Neutrophil (primary cell): ENCODE measurements around the gene PRKN.

Source experiments
- H3K27ac ChIP-seq: fragments of 200-600 bp; sonication (generic); 2 replicates; pipeline ENCODE4 v1.5.1; 2016; ENCODE audit warnings: mild to moderate bottlenecking, moderate library complexity
- H3K27me3 ChIP-seq: fragments of 200-600 bp; sonication (generic); 2 replicates; pipeline ENCODE4 v1.6.0; 2016; ENCODE audit warnings: mild to moderate bottlenecking
- H3K36me3 ChIP-seq: fragments of 200-600 bp; sonication (generic); 2 replicates; pipeline ENCODE4 v1.5.1; 2017
- H3K4me1 ChIP-seq, 2 experiments: fragments of 200-600 bp in 1 of 2; sonication (generic) in 1 of 2; 1 replicate in 1 of 2; 2 replicates in 1 of 2; pipeline versions ENCODE4 v1.5.1 to v1.6.1; 2013 to 2016; ENCODE audit warnings: low read depth in 1 of 2, low read length in 1 of 2, mild to moderate bottlenecking in 1 of 2, moderate library complexity in 1 of 2; ENCODE audit not compliant: control insufficient read depth in 1 of 2, insufficient read depth in 1 of 2
- H3K4me3 ChIP-seq, 2 experiments: fragments of 200-600 bp in 1 of 2; sonication (generic) in 1 of 2; 1 replicate in 1 of 2; 2 replicates in 1 of 2; pipeline ENCODE4 v1.5.1; 2013 to 2016; ENCODE audit warnings: low read depth in 1 of 2, low read length in 1 of 2, mild to moderate bottlenecking in 1 of 2, moderate library complexity in 1 of 2
- H3K9me3 ChIP-seq: fragments of 200-600 bp; sonication (generic); 2 replicates; pipeline ENCODE4 v1.5.1; 2016
- CTCF ChIP-seq: fragments of 200-600 bp; sonication (generic); IDR thresholded peaks from 2 replicates; pipeline ENCODE4 v1.5.1; 2016; ENCODE audit warnings: antibody characterized with exemption

The PRKN gene

GRCh38 chr6:162178666-162179065, 548.9 kb downstream of the PRKN start:
- H3K4me1 ChIP-seq = no peaks in the 10 kb centered on the region

GRCh38 chr6:162178266-162178665, 549.3 kb downstream of the PRKN start:
- no peaks in the 10 kb centered on the region for H3K4me1 ChIP-seq
- no peak overlapping the region for H3K27ac ChIP-seq
- H3K36me3 ChIP-seq = no peaks in the 10 kb centered on the region
- H3K27me3 ChIP-seq = no peaks in the 10 kb centered on the region
- no peak overlapping the region for H3K4me3 ChIP-seq
- no peaks in the 10 kb centered on the region for H3K9me3 ChIP-seq
- TF ChIP-seq CTCF = no peak

More at GRCh38 chr6:162178666-162179065, 548.9 kb downstream of the PRKN start:
- TF ChIP-seq CTCF = no peak
- Histone ChIP-seq H3K36me3 (no peaks in the 10 kb centered on the region), H3K9me3 (no peaks in the 10 kb centered on the region), H3K27me3 (no peaks in the 10 kb centered on the region), H3K27ac (no peak overlapping the region), H3K4me3 (no peak overlapping the region)

GRCh38 chr6:162177746-162178145, 549.8 kb downstream of the PRKN start:
- H3K4me1 ChIP-seq = no peaks in the 10 kb centered on the region
- no peaks in the 10 kb centered on the region for H3K27me3 ChIP-seq
- H3K27ac ChIP-seq = no peak overlapping the region
- no peak overlapping the region for H3K4me3 ChIP-seq
- H3K9me3 ChIP-seq = no peaks in the 10 kb centered on the region
- no peak for TF ChIP-seq CTCF
- no peaks in the 10 kb centered on the region for H3K36me3 ChIP-seq

DNA sequence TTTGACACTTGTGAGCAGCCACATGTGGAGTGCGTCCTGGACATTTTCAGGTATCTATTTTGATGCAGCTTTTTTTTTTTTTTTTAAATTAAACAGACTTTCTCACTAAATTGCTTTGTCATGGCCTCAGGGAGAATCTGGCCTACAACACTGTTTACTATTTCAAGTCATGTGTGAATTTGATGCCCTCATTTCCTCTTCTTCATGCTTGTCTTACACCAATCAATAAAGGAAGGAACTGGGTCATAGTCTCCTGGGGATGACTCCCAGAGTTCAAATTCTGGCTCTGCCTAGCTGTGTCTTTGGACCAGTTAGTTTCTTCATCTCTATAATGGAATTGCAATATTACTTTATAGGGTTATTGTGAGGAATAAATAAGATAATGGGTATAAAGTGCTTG, 554.1 kb downstream of the PRKN start:
- no peaks in the 10 kb centered on the region for H3K9me3 ChIP-seq
- TF ChIP-seq CTCF = no peak
- H3K27me3 ChIP-seq = no peaks in the 10 kb centered on the region
- no peak overlapping the region for H3K27ac ChIP-seq
- no peaks in the 10 kb centered on the region for H3K36me3 ChIP-seq
- no peaks in the 10 kb centered on the region for H3K4me1 ChIP-seq
- H3K4me3 ChIP-seq = no peak overlapping the region

DNA sequence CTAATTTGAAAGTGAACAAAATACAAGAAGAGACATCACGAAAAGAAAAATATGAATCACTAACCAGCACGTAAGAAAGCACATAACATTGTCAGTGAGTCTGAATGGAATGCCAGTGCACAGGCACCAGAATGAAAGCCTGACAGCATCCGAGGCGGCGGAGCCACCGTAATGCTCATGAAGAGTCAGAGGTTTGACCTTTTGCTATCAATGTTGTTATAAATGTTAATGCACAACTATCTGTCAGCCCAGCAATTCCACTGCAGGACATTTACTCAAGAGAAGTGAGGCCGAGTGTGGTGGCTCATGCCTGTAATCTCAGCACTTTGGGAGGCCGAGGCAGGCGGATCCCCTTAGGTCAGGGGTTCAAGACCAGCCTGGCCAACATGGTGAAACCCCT, 562.1 kb downstream of the PRKN start:
- no peaks in the 10 kb centered on the region for H3K27me3 ChIP-seq
- no peaks in the 10 kb centered on the region for H3K4me1 ChIP-seq
- H3K9me3 ChIP-seq = no peaks in the 10 kb centered on the region
- H3K4me3 ChIP-seq = no peak overlapping the region
- no peak overlapping the region for H3K27ac ChIP-seq
- TF ChIP-seq CTCF = no peak
- H3K36me3 ChIP-seq = no peaks in the 10 kb centered on the region
